PC-9 (cell line): Measurements from ENCODE around the gene SYT1.

Experiments used
- EZH2 ChIP-seq: fragments of 200-600 bp; sonication (generic); IDR thresholded peaks from 2 replicates; pipeline ENCODE4 v1.8.0; 2017; ENCODE audit warnings: antibody characterized with exemption, low read depth
- TF ChIP-seq, protein P1 (sequence below): fragments of 200-600 bp; sonication (generic); conservative IDR thresholded peaks from 2 replicates; pipeline ENCODE4 v1.6.1; 2017; ENCODE audit warnings: mixed run types, antibody characterized with exemption, mild to moderate bottlenecking, moderate library complexity

DNA sequence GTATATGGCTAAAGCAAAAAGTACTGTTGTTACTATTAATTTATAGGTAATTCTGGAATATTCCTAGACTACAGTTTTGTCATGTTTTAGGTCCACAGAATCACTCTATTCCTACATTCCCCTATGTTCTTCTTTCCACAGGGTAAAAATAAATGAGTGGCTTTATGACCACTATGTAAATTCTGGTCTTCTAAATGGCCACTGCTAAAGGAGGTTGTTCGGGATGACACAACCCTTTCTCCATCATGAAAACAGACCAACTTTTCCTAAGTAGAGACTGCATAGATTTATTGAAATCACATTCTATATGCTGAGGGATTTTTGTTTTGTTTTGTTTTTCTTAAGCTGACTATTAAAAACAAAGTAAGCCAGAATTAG, 88.0 kb downstream of the SYT1 start:
- TF ChIP-seq EZH2: no peak
- TF ChIP-seq, protein P1, sequence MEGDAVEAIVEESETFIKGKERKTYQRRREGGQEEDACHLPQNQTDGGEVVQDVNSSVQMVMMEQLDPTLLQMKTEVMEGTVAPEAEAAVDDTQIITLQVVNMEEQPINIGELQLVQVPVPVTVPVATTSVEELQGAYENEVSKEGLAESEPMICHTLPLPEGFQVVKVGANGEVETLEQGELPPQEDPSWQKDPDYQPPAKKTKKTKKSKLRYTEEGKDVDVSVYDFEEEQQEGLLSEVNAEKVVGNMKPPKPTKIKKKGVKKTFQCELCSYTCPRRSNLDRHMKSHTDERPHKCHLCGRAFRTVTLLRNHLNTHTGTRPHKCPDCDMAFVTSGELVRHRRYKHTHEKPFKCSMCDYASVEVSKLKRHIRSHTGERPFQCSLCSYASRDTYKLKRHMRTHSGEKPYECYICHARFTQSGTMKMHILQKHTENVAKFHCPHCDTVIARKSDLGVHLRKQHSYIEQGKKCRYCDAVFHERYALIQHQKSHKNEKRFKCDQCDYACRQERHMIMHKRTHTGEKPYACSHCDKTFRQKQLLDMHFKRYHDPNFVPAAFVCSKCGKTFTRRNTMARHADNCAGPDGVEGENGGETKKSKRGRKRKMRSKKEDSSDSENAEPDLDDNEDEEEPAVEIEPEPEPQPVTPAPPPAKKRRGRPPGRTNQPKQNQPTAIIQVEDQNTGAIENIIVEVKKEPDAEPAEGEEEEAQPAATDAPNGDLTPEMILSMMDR: no peak
